ACC112 (cell line): ENCODE data around the gene DYRK4.

Source experiments
- H2AFZ ChIP-seq: fragments of 200-600 bp; sonication (generic); one replicate; pipeline ENCODE4 v1.6.0; 2017; ENCODE audit warnings: antibody characterized with exemption, low read length; ENCODE audit not compliant: unreplicated experiment
- H3K27ac ChIP-seq: fragments of 200-600 bp; sonication (generic); 2 replicates; pipeline ENCODE4 v1.5.1; 2014; ENCODE audit warnings: low read depth, mild to moderate bottlenecking, antibody characterized with exemption, low read length, moderate library complexity
- H3K27me3 ChIP-seq: fragments of 200-600 bp; sonication (generic); 2 replicates; pipeline ENCODE4 v1.6.1; 2014; ENCODE audit warnings: mild to moderate bottlenecking, antibody characterized with exemption, low read length, moderate library complexity, mixed read lengths; ENCODE audit not compliant: insufficient read depth
- H3K36me3 ChIP-seq: fragments of 200-600 bp; sonication (generic); 2 replicates; pipeline ENCODE4 v1.6.1; 2016; ENCODE audit warnings: mild to moderate bottlenecking, antibody characterized with exemption, low read length, moderate library complexity, mixed read lengths; ENCODE audit not compliant: insufficient read depth
- H3K4me1 ChIP-seq: fragments of 200-600 bp; sonication (generic); one replicate; pipeline ENCODE4 v1.6.1; 2016; ENCODE audit warnings: low read length, mixed read lengths; ENCODE audit not compliant: insufficient read depth, unreplicated experiment, control insufficient read depth
- H3K4me3 ChIP-seq: fragments of 200-600 bp; sonication (generic); 2 replicates; pipeline ENCODE4 v1.5.1; 2014; ENCODE audit warnings: mild to moderate bottlenecking, low read depth, low read length
- H3K79me2 ChIP-seq: fragments of 200-600 bp; sonication (generic); one replicate; pipeline ENCODE4 v1.6.0; 2016; ENCODE audit warnings: low read length; ENCODE audit not compliant: control insufficient read depth, unreplicated experiment, insufficient read depth

Gene DYRK4

GRCh38 chr12:4586500-4586899 lies 24.5 kb downstream of the DYRK4 start:
- Histone ChIP-seq H3K36me3 (no peaks in the 10 kb centered on the region), H3K79me2 (no peaks in the 10 kb centered on the region), H3K27me3 (peaks cover 72% of the 10 kb centered on the region), H3K4me3 (no peak overlapping the region), H3K27ac (no peak overlapping the region), H3K4me1 (no peaks in the 10 kb centered on the region), H2AFZ (no peak overlapping the region)

- Histone ChIP-seq H3K36me3 (no peaks in the 10 kb centered on the region), H3K79me2 (no peaks in the 10 kb centered on the region), H2AFZ (no peak overlapping the region), H3K4me3 (no peak overlapping the region), H3K27ac (no peak overlapping the region), H3K27me3 (peaks cover 73% of the 10 kb centered on the region), H3K4me1 (no peaks in the 10 kb centered on the region)
These were observed 25.1 kb downstream of the DYRK4 start for GRCh38 chr12:4587108-4587507.

GRCh38 chr12:4588916-4589315 lies 26.9 kb downstream of the DYRK4 start:
- H3K36me3 ChIP-seq: no peaks in the 10 kb centered on the region
- no peak overlapping the region for H3K27ac ChIP-seq
- H3K79me2 ChIP-seq: no peaks in the 10 kb centered on the region
- peaks cover 72% of the 10 kb centered on the region for H3K27me3 ChIP-seq
- no peak overlapping the region for H3K4me3 ChIP-seq
- no peak overlapping the region for H2AFZ ChIP-seq
- H3K4me1 ChIP-seq: no peaks in the 10 kb centered on the region

- Histone ChIP-seq H3K27ac (no peak overlapping the region), H3K27me3 (peaks cover 74% of the 10 kb centered on the region), H2AFZ (no peak overlapping the region), H3K4me1 (no peaks in the 10 kb centered on the region), H3K79me2 (no peaks in the 10 kb centered on the region), H3K4me3 (no peak overlapping the region), H3K36me3 (no peaks in the 10 kb centered on the region)
These were observed 27.9 kb downstream of the DYRK4 start for GRCh38 chr12:4589941-4590340.

GRCh38 chr12:4591180-4591687 lies 29.2 kb downstream of the DYRK4 start:
- Histone ChIP-seq H3K27me3 (peaks cover 81% of the 10 kb centered on the region), H3K27ac (no peak overlapping the region), H3K36me3 (no peaks in the 10 kb centered on the region), H2AFZ (no peak overlapping the region), H3K79me2 (no peaks in the 10 kb centered on the region), H3K4me1 (no peaks in the 10 kb centered on the region), H3K4me3 (no peak overlapping the region)

- Histone ChIP-seq H2AFZ (no peak overlapping the region), H3K4me3 (no peak overlapping the region), H3K27me3 (peaks cover 74% of the 10 kb centered on the region), H3K79me2 (no peaks in the 10 kb centered on the region), H3K4me1 (no peaks in the 10 kb centered on the region), H3K36me3 (no peaks in the 10 kb centered on the region), H3K27ac (no peak overlapping the region)
These were observed 33.9 kb downstream of the DYRK4 start for GRCh38 chr12:4595881-4596280.

GRCh38 chr12:4603421-4603820 lies 41.4 kb downstream of the DYRK4 start:
- peaks cover 53% of the 10 kb centered on the region for H3K27me3 ChIP-seq
- peaks cover 7% of the 10 kb centered on the region for H3K4me1 ChIP-seq
- H3K27ac ChIP-seq: no peak overlapping the region
- H3K4me3 ChIP-seq: no peak overlapping the region
- no peak overlapping the region for H2AFZ ChIP-seq
- 0 out of 2 replicates have a peak, but pooled peaks cover 2% of the 10 kb centered on the region for H3K36me3 ChIP-seq
- H3K79me2 ChIP-seq: peaks cover 28% of the 10 kb centered on the region

GRCh38 chr12:4603946-4604345 lies 41.9 kb downstream of the DYRK4 start:
- H3K27me3 ChIP-seq: peaks cover 51% of the 10 kb centered on the region
- no peak overlapping the region for H3K27ac ChIP-seq
- peaks cover 7% of the 10 kb centered on the region for H3K4me1 ChIP-seq
- H2AFZ ChIP-seq: no peak overlapping the region
- H3K79me2 ChIP-seq: peaks cover 28% of the 10 kb centered on the region
- H3K36me3 ChIP-seq: 0 out of 2 replicates have a peak, but pooled peaks cover 4% of the 10 kb centered on the region
- no peak overlapping the region for H3K4me3 ChIP-seq

GRCh38 chr12:4604684-4605193 lies 42.7 kb downstream of the DYRK4 start:
- Histone ChIP-seq H3K36me3 (0 out of 2 replicates have a peak, but pooled peaks cover 4% of the 10 kb centered on the region), H3K4me1 (peaks cover 7% of the 10 kb centered on the region), H3K4me3 (peak overlapping the region; percentile 98), H2AFZ (peak overlapping the region; percentile 93), H3K27me3 (peaks cover 45% of the 10 kb centered on the region), H3K79me2 (peaks cover 28% of the 10 kb centered on the region), H3K27ac (0 out of 2 replicates have a peak overlapping the region, but pooled peaks have one; percentile 14)

GRCh38 chr12:4607056-4607455 lies 45.0 kb downstream of the DYRK4 start:
- peaks cover 7% of the 10 kb centered on the region for H3K4me1 ChIP-seq
- H3K36me3 ChIP-seq: 0 out of 2 replicates have a peak, but pooled peaks cover 4% of the 10 kb centered on the region
- H3K4me3 ChIP-seq: no peak overlapping the region

GRCh38 chr12:4609071-4609470 lies 47.1 kb downstream of the DYRK4 start:
- Histone ChIP-seq H3K27me3 (peaks cover 4% of the 10 kb centered on the region; the same call in 1 of the 2 replicates), H3K4me3 (no peak overlapping the region), H3K79me2 (peaks cover 28% of the 10 kb centered on the region), H3K27ac (no peak overlapping the region), H2AFZ (no peak overlapping the region), H3K36me3 (0 out of 2 replicates have a peak, but pooled peaks cover 12% of the 10 kb centered on the region), H3K4me1 (peaks cover 7% of the 10 kb centered on the region)

More at GRCh38 chr12:4607056-4607455, 45.0 kb downstream of the DYRK4 start:
- no peak overlapping the region for H2AFZ ChIP-seq
- no peak overlapping the region for H3K27ac ChIP-seq
- H3K79me2 ChIP-seq: peaks cover 28% of the 10 kb centered on the region
- peaks cover 24% of the 10 kb centered on the region for H3K27me3 ChIP-seq
